Fibroblast of skin of right biceps (primary cell): ENCODE measurements around the gene TUBA4A.

ENCODE experiments used
- DNase-seq: peaks from one replicate; pipeline ENCODE4 v3.0.0-alpha.2; 2013

Gene TUBA4A

DNA sequence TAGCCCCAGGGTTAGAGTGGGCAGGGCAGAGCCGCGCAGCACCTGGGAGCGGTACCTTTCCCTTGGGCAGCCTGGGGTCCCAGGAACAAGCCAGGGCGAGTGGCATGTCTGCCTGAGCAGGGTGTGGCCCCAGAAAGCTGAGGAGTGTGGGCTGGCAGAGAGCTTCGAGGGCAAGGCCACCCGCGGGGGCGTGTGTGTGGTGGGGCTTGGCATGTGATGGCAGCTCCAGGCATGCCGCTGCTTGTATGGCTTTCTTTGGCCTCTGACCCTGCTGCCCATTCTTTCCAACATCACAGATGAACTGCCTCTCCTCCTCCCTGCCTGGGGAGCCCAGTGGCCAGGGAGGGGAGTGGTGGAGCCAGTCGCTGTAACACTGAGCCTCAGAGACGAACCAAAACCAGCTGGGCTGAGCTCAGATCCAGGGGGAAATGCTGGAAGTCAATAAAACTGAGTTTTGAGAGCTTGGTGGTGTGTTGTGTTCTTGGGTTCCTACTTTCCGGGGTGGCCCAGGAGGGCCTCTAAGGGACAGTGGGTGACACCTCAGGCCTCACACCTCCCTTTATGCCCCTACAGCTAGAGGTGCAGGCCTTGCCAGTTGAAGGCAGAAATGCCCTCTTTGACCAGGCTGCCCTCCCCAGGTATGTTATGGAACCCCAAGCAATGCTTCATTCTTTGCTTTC, 32.9 kb upstream of the TUBA4A start:
- DNase-seq: no peak

DNA sequence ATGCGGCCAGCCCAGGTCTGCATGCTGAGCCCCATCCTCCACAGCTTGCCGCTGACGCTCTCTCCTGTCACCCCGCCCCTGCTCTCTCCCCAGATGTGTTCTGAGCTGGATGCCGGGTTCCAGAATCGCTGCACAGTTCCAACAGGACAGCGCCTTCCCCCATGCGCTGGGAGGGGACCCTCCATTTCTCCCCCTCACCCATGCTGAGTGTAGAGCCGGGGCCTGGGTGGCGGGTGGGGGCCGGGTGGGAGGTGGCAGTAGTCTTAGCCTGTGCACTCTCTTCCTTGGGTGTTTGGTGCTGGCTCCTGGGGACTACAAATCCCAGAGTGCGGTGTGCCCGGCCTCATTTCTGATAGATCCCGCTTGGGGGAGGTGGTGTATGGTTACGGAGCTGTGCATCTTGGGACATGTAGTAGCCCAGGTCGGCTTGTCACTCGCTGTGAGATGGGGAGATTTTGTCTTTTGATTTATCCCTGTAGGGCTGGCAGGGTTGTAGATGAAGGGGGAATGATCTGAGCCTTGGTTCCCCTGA, 32.2 kb upstream of the TUBA4A start:
- peak; percentile 75 for DNase-seq

DNA sequence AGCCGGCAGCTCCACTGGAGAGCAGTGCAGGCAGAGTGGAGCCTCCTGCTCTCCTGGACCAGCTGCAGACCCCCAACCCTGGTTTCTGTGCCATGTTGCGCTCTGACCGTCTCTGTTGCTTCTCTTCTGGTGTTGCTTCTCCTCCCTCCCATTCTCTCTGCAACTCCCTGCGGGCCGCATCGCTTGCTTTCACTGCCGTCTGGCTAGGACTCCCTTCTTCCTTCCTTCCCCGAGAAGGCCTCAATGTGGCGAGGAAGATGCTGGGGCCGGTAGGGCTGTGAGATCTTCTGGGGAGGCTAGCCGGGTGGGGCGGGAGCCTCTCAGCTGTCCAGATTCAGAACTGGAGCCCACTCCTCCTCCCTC, 31.6 kb upstream of the TUBA4A start:
- DNase-seq: no peak

DNA sequence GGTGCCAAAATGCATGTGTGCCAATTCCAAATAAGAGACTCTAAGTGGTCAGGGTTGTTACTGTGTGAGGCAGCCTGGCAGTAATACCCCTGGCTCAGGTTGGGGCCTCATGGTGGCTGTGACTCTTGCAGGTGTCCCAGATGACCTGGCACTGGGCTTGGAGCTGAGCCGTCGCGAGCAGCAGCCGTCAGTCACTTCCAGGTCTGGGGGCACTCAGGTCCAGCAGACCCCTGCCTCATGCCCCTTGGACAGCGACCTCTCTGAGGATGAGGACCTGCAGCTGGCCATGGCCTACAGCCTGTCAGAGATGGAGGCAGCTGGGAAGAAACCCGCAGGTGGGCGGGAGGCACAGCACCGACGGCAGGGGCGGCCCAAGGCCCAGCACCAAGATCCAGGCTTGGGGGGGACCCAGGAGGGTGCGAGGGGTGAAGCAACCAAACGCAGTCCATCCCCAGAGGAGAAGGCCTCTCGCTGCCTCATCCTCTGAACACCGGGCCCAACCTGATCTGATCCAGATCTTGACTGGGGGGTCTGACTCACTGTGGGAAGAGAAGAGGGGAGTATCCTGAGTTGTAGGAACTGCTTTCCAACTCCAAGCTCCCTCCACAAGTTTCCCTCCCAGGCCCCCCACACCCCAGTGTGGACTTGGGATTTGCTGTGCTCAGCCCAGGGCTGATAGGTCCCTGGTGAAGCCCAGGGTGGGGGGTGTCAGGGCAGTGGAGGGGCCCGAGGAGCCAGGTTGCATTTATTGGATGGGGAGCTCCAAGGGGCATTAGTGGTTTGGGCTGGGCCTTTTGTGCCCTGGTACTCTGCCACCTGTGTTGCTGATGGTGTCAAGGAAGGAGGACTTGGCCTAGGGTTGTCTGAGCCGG, 31.0 kb upstream of the TUBA4A start:
- peak; percentile 27 for DNase-seq

DNA sequence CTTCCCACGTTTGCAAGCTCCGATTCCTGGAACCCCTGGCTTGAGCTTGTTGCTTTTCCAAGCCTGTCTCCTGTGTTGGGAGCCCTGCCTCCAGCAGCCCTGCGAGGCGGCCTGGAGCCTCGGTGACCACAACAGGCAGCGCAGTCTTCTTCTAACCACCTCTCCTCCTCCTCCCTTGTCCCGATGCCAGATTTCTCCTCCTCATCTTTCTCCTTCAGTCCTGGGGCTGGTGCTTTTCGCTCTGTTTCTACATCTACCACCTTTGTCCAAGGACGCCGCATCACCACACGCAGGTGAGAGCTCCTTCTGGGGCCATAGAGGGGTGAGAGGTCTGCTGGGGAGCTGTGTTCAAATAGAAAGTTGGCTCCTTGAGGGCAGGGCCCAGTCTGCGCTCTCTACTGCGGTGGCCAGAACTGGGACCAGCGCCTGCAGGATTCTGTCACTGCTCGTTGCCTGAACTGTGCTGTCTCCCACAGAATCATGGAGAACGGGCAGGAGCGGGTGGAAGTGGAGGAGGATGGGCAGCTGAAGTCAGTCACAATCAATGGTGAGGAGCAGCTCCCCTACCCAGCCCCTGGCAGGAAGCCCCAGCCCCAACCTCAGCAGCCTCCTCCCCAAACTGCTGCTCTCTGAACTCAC, 29.3 kb upstream of the TUBA4A start:
- DNase-seq: no peak

DNA sequence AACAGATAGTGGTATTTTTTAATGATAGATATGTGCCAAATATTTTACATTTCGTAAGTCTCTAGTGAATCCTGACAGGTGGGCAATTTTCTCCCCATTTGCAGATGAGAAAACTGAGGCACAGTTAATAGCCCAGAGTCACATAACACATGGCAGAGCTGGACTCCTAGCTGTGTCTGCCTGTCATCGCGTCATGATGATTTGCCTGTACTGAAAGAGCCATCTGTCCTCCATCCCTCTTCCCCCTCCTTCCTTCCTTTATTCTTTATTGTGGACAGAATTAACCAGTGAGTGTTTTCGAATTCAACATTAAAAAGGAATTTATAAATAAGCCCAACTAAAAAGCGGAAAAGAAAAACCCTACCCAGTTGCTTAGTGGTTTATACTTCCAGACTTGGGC, 28.7 kb upstream of the TUBA4A start:
- DNase-seq: no peak

DNA sequence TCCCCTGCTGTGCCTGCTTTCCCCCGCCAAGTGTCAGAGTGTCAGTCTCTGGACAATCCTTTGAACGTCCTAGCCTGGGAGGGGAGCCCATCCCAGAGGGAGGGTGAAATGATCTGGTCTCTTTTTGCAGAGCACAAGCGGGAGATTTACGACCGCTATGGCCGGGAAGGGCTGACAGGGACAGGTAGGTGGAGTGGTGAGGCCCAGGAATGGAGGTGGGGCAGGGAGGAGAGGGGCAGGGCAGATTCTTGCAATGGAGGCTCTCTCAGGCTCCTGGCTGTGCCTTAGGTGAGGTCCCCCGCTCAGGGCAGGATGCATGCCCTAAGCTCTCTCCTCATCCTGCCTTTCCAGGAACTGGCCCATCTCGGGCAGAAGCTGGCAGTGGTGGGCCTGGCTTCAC, 27.9 kb upstream of the TUBA4A start:
- no peak for DNase-seq

DNA sequence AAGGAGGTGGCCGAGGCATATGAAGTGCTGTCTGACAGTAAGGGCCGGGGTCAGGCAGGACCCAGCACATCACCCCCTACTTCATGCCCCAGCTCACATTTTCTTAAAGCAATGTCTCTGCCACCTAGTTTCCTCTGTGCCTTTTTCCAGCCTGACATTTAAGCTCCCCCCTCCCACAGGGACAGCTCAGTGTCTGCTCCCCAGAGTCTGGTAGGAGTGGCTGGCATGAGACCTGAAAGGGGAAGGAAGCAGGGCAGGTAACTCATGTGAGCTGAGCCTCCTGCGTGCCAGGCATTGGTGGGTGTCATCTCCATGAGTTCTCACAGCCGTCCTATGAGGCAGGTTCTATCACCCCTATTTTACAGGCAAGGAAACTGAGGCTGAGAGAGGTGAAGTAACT, 26.9 kb upstream of the TUBA4A start:
- no peak for DNase-seq

DNA sequence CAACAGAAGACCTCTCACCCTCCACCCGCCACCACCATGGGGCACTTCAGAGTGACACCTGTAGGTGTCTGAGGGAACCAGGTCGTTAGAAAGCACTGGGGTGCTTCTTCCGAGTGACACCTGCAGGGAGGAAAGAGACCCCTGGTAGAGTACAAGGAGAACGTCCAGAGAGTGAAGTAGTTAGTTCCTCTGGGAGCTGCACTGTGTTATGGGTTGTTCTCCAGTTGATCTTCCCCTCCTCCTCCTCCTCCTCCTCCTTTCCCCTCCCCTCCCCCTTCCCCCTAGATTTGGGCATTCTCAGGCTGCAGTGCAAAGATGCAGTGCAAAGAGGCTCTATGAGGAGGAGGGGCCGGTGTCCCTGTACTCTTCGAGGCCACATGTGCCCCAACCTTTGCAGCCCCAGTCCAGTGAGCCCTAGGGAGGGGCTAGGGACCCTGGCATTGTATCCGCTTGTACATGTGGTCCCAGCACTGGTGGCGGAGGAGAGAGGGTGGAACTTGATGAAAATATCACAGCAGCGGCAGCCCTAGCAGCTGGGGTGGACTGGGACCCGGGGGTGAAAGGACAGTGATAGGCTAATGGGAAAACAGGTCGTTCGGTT, 26.3 kb upstream of the TUBA4A start:
- no peak for DNase-seq

DNA sequence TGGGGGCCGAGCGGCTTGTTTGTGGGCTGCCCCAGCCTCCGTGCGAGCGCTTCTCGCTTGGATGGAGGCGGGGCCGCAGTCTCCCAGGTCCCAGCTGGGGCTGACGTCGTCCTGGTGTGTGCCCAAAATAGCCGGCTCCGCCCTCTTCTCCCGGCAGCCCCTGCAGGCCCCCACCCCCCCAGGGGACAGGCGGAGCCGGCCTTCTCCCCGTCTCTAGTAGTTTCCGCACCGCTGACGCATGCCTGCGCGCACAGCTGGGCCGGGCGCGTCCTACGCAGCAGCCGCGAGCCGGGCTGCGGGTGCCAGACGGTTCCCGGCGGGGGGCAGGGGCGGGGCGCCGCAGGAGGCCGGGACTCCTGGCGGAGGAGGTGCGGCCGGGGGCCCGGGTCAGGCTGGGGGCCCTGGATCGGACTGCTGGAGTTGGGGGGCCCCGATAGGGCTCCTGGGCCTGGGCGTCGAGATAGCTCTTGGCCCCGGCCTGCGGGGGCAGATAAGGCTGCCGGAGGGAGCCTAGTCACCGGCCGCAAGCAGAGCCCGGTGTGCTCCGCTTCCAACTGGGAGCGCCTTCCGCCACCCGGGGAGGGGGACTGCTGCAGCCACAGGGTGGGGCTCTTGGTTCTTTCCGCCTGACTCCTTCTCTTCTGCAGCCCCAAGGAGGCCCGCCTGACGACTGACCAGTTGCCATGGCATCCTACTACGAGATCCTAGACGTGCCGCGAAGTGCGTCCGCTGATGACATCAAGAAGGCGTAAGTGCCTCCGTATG, 25.6 kb upstream of the TUBA4A start, which contains the start of gene DNAJB2:
DNAJB2 (plus strand) TSS at position 216 of the 765 bp plus-strand sequence; CDS start at position 684, 468 bp downstream.
- peak; percentile 100 for DNase-seq

DNA sequence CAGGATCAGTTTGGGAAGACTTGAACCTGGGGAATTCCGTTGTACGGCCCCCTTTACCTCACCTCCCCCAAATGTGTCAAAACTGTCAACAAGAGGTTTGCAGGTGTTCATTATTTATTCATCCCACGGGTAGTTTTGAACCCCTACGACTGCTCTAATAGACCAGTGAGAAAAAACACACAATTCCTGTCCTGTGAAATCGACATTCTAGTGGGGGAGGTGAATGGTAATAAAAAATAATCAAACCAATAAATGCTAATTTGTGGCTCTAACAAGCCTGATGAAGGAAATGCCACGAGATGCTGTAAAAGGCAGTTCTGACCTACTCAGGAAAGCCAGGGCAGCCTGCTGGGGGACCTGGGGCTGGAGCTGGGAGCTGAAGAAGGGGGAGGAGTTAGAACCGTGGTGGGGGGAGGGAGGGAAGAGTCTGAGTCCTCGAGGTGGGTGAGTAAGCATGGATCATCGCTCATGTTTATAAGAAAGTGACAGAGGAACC, 25.0 kb upstream of the TUBA4A start:
- DNase-seq: no peak

DNA sequence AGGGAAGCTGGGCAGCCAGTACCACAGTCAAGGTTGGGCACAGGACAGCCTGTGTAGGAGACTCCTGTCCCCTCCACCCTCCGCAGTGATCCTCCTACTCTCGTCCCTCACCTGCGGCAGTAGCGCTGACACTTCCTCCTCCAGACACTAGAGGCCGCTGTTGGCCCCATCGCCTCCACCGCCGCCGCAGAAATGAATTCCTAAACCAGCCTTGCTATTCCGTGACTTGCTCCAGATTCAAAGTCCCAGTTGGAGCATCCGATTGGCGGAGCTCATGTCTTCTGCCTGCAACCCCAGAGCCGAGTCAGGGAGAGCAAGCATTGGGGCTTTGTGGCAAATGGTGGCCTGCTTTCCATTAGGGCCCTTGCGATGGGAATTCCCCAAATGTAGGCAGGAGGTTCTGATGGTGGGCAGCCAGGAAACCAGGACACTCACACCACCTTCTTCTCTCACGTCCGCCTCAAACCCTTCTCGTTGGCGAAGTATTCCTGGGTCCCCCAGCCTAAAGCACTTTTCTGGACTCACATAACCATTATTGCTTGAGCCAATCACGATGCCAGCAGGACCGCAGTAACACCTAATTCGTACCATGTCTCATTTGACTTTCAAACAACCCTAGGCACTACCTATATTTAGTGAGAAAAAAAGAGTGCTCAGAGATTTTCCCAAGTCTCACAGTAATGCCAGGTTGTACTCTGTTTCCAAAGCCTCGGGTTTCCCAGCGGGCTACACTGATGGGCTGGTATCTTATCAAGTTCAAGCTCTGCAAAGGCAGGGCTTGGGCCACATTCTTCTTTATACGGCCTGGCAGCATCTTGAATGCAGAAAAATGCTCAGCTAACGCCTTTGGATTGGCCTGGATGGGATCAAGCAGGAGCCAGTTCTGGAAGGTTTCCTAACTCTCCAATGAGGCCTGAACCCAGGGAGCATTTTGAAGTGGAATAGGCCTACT, 24.3 kb upstream of the TUBA4A start:
- DNase-seq: peak; percentile 85

DNA sequence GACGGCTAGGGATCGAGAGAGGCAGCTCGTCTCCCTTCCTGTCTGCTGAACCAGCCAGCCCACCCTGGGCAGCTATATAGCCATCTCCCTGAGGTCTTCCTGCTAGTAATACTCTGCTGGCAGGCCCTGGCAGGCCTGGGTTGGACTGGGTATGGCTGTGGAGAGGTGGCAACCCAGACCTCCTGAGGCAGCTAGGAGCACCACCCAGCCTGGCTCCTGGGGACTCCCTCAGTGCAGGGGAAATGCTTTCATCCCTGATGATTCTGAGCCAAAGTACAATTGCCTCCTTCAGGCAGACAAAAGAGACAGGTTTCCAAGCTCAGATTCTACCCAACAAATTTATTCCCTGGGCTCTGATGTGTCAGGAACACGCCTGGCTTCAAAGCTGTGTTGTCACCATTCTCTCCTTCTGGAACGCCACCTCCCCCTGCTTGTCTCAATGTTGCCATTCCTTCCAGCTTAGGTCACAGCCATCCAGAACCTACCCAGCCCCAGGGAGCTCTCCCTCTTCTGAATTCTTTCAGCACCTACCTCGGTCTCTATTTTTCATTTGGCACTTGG, 20.7 kb upstream of the TUBA4A start:
- DNase-seq: peak; percentile 93

DNA sequence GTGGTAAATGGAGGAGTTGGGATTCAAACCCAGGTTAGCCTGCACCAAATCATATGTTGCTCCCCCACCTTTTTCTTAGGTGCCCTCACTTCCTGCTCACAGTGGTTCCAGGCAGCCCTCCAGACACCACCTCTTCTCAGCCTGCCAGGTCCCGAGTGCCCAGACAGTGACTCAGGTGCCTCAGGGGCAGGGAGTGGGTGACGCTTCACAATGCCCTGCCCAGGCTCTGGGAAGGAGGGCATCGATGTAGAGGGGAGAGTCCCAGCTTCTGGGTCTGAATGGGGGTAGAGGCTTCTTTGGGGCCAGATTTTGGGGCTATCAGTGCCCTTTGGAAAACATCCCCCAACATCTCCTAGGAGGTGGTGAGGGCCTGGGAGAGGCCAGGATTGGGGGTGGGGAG, 20.2 kb upstream of the TUBA4A start:
- DNase-seq: no peak

DNA sequence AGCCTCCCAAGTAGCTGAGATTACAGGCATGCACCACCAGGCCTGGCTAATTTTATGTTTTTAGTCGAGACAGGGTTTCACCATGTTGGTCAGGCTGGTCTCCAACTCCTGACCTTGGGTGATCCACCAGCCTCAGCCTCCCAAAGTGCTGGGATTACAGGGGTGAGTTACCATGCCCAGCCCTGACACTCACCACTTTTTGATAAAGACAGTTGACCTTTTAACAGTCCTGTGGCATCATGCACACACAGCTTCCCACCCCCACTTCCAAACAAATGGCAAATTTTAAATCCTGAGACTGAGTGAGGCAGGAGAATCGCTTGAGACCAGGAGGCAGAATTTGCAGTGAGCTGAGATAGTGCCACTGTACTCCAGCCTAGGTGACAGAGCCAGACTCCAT, 19.3 kb upstream of the TUBA4A start:
- DNase-seq: no peak

DNA sequence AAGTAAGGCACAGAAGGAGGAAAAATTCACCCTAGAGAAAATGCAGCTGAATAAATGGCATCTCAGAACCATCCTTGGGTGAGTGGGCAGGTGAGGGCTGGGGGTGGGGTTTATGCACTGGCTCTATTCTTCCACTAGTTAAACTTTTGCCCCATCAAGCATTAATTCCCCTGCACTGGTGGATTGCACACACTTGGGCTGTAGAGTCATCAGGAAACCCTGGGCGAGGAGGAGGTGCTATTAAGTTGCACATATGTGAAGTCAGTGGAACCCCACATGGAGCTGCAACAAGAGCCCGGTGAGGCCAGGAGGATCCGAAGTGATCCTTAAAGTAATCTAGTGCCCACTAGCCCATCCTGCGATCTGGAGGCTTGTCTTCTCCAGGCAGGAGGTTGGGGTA, 18.6 kb upstream of the TUBA4A start:
- no peak for DNase-seq

DNA sequence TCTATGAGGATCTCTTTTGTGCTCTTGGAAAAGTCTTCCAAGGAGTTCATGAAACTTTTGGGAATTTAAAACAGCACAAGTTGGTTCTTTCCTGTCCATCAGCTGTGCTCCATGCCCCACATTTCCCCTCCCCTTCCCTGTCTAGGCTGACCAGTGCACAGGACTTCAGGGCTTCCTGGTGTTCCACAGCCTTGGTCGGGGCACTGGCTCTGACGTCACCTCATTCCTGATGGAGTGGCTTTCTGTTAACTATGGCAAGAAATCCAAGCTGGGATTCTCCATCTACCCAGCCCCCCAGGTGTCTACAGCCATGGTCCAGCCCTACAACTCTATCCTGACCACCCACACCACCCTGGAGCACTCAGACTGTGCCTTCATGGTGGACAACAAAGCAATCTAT, 17.3 kb upstream of the TUBA4A start:
- DNase-seq: no peak

DNA sequence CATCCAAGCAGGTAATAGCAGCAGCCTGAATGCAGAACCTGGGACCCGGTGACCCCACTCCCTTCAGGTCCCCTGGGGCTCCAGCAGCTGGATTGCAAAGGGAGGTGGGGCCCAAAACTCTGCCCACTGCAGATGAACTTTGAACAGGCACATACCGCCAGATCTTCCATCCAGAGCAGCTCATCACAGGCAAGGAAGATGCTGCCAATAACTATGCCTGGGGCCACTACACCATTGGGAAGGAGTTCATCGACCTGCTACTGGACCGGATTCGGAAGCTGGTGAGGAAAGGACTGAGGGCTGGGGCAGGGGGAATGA, 16.3 kb upstream of the TUBA4A start:
- DNase-seq: no peak

DNA sequence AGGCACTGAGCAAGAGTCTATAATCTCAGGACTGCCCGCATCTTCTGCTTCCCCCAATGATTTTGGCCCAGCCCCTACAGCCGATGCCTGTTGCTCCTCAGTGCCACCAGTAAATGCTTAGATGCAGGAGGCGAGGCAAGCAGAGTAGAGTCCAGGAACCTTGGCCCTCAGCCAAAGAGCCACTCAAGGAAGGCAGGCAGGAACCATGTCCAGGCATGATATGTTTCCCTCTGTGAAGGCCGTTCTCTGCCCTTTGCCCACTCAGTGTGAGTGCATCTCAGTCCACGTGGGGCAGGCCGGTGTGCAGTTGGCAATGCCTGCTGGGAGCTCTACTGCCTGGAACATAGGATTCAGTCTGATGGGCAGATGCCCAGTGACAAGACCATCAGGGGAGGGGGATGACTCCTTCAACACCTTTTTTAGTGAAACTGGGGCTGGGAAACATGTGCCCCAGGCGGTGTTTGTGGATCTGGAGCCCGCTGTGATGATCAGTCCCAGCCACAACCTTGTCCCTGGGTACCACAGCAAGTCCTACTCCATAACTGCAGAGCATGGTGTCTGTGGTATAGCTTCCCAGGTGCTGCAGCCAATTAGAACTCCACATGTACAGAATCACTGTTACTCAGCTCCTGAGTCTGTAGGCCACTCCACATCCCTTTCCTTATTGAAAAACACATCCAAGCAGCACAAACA, 15.8 kb upstream of the TUBA4A start:
- no peak for DNase-seq

DNA sequence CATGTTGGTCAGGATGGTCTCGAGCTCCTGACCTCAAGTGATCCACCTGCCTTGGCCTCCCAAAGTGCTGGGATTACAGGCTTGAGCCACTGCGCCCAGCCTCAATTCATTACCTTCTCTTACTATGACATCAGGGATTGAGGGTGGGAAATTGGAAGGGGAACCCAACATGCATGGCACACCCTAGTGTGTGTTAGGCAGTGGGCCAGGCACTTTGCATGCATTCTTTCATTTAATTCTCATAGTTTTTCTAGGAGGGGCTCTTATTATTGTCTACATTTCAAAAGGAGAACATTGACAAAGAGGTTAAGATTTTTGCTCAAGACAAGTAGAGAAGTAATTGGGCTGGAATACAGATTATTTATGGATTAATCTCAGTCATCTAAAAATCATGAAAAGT, 14.6 kb upstream of the TUBA4A start:
- no peak for DNase-seq
